ENCODE results near the gene ZFYVE28.

The ZFYVE28 gene

GRCh38 chr4:2260344-2261109 is 157.9 kb downstream of the ZFYVE28 start:
- no peak for DNase-seq (ENCODE audit: low read depth in 2 of 2)

- DNase-seq (ENCODE audit: low read depth in 2 of 2), result no peak
Measured at GRCh38 chr4:2259541-2260343, 158.7 kb downstream of the ZFYVE28 start.

- DNase-seq (ENCODE audit: low read depth in 2 of 2), result no peak
Measured at GRCh38 chr4:2259036-2259540, 159.4 kb downstream of the ZFYVE28 start.

DNA sequence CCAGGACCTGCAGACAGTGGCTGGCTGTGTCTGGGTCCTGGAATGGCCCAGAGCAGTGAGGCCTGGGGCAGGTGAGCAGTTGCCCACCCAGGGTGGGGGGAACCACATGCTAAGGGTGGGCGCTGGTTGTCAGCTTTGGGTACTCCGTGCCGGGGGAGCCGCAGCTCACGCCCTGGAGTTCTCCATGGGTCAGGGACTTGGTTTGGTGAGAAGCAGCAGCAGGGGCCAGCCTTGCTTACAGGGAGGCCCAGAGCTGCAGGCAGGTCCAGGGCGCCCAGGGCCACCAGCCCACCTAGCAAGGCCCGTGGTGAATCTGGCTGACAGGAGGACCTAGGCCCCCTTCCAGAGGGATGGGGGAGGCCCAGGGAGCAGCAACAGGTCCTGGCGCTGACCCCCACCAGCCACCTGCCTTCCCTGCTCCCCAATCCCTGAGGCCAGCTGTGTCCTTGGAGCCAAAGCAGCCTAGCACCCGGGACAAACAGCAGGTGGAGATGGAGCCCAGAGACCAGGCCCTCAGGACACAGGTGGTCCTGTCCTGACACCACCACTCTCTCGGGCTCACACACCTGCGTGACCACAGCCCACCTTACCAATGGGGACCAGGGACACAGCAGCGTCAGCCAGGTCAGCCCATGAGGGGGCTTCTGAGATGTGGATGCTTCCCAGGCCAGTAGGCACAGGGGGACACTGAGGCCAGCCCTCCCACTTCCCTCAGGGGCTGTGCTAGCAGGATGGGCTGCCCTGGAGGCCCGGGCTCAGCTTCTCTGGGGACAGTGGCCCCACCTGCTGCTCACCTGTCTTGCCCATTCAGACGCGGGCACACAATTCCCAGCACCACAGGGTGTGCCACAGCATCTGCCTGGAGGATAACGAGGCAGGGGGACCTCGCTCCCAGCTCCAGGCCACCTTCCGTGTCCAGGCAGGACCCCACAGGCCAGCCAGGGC is 160.1 kb downstream of the ZFYVE28 start:
- DNase-seq (ENCODE audit: low read depth in 2 of 2), result no peak

DNA sequence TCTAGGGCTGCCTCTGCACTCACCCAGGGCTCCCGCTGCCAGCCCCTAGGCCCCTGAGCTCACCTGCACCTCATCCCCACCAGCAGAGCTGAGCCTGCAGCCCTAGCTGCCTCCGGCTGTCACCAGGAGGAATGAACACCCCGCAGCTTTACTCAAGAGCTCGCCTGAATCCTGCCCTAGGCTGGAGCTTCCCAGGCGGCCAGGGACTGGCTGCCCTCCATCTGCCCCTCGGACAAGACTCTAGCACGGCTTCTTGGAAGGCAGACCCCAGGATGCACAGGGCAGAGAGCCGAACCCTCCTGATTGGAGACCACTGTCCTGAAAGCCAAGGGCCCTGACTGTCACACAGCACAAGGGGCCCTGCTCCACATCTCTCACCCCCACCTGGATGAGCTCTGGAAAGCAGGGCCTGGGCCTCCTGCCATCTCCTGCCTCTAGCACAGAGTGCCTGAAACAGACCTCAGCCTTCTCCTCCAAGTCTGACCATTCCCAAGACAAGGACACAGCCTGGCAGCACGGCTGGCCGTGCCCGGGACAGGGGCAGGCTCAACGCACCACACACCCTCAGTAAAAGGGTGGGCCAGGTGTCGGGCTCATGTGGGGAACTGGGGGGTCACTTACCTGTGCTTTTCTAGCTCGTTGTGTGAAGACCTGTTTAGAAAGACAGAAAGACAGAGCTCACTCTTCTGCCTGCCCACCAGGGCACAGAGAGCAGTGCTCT is 160.9 kb downstream of the ZFYVE28 start:
- DNase-seq (ENCODE audit: low read depth in 2 of 2), result no peak

DNA sequence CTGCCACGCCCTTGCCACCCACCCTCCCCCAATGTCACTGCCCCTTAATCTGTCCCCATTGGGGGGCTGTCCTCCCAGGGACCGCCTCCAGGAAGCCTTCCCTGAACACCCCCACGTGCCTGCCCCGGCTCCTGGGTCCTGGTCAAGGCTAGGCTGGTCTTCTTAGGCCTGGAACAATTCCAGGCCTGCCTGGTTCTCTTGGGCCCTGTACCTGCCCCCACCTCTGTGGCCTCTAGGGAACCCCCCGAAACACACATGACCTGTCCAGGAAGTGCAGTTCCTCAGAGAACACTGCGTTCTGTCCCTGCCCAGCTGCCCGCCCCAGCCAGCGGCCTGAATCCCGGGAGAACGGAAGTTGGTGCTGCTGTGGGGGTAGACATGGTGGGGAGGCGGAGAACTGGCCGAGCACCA is 161.7 kb downstream of the ZFYVE28 start:
- DNase-seq (ENCODE audit: low read depth in 2 of 2), result no peak

DNA sequence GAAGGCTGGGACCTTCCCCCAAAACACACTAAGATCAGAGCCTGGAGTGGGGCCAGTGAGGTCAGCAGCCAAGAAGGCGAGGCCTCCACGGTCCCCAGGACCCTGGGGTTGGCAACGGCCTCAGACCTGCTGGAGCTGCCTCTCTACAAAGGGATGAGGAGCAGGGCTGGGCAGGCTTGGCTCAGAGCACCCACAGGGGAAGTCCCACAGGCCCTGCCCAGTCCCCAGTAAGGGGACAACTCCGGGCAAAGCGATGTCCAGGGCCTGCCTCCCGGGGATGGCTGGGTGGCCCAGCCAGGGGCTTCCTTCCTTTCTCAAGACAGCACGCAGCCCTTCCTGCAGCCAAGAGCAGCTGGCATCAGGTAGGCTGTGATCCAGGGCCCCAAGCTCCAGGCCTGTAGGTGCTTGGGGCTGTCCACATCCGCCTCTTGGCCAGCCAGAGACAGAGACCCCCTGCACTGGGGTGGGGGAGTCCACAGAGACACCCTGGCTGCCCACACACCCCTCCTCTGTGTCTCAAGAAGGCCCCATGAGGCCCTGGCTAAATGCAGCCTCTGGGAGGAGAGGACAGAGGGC is 162.2 kb downstream of the ZFYVE28 start:
- DNase-seq (ENCODE audit: low read depth in 2 of 2), result no peak

DNA sequence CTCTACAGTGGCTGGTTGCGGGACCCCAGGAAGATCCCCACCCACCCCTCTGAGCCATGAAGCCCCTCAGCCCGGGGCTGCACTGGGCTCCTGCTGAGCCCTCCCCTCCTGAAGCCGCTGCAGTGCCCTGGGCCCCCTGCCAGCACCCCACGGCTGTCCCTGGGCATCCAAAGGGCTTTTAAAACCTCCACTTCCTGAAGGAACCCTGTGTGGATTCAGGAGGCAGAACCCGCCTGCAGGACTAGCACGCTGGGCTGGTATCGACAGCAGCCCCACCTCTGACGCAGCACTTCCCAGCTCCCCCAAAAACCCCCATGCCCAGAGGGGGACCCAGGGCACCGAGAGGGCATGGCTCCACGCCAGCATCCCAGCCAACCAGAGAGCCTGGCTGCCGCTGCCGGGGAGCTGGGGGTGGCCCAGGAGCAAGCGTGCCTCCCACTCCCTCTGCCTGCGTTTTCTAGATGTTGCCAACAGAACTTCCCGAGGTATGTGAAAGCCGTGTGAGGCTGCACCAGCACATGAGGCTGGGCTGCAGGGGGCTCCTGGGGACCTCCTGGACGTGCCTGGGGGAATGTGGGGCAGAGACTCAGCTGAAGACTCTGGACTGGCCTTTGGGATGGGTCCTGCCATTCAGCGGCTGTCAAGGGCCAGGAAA is 162.8 kb downstream of the ZFYVE28 start:
- no peak for DNase-seq (ENCODE audit: low read depth in 2 of 2)

DNA sequence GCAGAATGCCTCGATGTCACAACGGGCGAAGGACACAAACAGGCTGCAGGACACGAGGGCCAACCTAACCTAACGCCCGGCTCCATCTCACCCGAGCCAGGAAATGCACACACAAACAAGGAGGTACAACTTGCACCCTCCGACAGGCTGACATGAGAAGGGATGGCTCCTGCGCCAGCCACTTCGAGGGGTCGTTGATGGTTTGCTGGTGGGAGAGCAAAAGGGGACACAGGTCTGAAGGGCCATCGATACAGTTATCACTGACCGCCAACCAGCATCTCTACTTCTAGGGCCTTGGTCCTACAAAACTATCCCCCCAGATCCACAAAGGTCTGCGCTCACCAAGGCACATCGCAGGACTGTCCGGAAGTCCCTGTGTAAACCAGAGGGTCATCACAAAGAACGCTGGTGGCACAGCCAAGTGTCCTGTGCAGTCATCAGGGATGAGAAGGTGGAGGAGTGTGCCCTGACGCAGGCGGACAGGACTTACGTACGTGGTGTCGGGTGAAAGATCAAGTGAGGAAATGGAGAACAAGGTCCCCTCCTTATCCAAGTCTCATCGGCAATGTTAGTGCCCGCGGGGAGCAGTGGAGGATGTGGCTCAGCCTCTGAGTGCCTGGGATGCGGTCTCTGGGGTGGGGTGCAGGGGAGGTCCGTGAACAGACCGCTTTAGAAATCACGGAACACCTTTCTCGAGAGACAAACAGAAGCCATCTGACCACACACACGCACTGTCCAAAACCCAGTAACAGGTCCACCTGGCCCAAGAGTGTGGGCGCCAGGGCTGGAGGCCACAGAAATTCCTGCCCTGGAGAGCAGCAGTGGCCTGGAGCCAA is 163.6 kb downstream of the ZFYVE28 start:
- DNase-seq (ENCODE audit: low read depth in 2 of 2), result no peak

DNA sequence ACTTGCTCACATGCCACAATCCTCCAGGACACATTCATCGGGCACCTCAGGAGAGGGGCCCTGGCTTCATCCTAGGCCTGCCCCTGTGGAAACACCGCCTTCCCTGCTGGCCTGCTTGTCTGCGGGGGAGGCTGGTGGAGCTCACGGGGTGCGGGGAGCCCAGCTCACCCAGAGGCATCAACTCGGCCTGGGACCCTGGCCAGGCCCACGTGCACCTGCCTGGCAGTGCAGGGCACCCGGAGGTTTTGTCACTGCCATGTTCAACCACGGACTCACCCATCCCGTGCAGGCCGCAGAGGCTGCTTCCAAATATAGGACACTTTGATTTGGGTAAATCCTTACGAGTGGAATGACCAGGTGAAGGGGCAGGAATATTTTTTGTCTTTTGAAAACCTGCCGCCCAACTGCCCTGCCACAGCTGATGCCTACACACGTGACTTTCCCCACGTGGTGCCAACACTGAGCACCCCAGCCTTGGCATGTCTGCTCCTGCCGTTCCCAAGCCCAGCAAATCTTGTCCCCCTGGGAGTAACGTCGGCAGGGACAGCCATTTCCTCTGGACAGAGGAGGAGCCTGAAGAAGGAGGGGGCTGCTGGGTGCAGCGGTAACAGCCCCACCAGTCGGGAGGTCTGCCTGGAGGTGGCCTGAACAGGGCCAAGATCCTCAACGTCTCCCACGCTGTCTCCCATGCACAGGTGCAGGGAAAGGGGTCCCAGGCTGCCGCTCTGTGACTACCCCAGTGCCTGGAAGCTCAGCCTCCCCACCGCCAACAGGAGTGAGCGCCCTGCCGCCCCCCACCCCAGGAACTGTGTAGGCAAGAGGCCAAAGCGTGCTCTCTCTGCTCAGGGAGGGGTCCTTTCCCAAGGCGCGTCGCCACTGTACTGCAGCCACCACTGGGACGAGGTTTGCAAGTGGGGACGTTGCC is 165.0 kb downstream of the ZFYVE28 start:
- DNase-seq (ENCODE audit: low read depth in 2 of 2), result no peak

- DNase-seq (ENCODE audit: low read depth in 2 of 2), result no peak
Measured at GRCh38 chr4:2252530-2253091, 165.8 kb downstream of the ZFYVE28 start.

DNA sequence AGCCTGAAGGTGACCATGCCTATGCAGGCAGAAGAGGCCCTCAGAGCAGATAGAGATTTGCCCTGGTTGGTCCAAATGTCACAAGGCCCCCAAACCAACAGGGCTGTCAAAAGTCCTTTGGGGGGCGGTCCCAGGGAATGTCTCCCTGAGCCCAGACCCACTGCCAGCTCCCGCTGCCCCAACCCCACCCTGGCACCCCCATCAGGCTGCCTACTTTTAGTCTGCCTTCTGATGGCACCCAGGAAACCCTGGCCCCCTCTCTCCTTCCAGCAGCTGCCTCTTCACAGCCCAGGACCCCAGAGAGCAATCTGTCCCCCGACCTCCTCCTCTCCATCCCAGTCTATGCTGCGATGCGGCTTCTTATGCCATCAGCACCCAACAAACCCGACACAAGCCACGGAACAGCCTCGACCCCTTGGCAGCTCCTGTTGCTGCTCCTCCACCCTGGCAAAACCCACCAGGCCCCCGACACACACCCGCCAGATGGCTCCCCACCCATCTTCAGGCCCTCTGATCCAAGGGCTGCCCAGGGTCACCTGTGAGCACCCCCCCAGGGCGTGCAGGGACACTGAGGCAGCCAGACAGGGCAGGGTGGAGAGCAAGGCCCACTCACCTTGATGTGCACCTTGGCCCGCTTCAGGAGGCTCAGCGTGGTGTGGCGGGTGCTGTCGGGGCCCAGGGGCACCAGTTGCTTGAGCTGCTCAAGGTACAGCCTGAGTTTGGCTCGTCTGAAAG is 166.5 kb downstream of the ZFYVE28 start:
- no peak for DNase-seq (ENCODE audit: low read depth in 2 of 2)

- no peak for DNase-seq (ENCODE audit: low read depth in 2 of 2)
Measured at GRCh38 chr4:2251073-2251794, 167.2 kb downstream of the ZFYVE28 start.

- no peak for DNase-seq (ENCODE audit: low read depth in 2 of 2)
Measured at GRCh38 chr4:2250357-2251072, 167.9 kb downstream of the ZFYVE28 start.

GRCh38 chr4:2249526-2250356 is 168.7 kb downstream of the ZFYVE28 start:
- no peak for DNase-seq (ENCODE audit: low read depth in 2 of 2)

Data from stimulated activated CD4-positive, alpha-beta T cell treated with anti-CD3 and anti-CD28 coated beads, Interleukin-4, amount 100 ng/mL, for 48 hours (primary cell).